GM19463 (cell line): ENCODE data around the gene RNF39.
A peak's percentile ranks its signal among the peaks of the same experiment; 100 is the strongest.
"Not testable (repeated sequence)": the region's sequence is repeated elsewhere in the genome, so short reads cannot be mapped to it uniquely, and the experiment has no call there.

Experiments used
- ATAC-seq: cut with Tn5 transposase; IDR thresholded peaks from one replicate; pipeline ENCODE4 v1.9.1; 2021; ENCODE audit warnings: mild to moderate bottlenecking, moderate library complexity; ENCODE audit not compliant: unreplicated experiment

Gene RNF39

DNA sequence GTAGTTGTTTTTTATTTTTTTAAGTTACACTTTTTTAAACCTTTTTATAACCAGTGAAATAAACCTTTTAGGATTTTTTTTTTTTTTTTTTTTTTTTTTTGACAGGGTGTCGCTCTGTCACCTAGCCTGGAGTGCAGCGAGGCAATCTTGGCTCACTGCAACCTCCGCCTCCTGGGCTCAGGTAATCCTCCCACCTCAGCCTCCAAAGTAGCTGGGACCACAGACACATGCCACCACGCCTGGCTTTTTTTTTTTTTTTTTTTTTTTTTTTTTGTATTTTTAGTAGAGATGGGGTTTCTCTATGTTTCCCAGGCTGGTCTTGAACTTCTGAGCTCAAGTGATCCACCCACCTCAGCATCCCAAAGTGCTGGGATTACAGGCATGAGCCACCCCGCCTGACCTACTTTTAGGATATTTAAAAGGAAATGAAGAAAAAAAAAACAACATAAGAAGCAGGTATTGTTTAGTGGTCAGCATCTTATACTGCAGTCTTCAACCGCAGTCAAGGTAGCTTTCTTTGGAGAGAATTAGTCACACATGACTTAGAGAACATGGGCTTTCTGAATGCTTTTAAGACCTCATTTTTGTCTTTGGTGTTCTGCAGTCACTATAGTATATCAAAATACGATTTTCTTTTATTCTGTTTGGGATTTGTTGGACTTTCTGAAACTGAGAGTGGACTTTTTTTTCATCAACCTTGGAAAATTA is 12.9 kb downstream of the RNF39 start:
- ATAC-seq: no peak

- ATAC-seq: no peak
Measured at GRCh38 chr6:30061858-30062458, 13.6 kb downstream of the RNF39 start.

GRCh38 chr6:30061092-30061857 is 14.3 kb downstream of the RNF39 start, which contains the start of gene POLR1H:
POLR1H (plus strand) TSS chr6:30061265; CDS start chr6:30061525, 260 bp downstream.
- peak; percentile 93 for ATAC-seq

DNA sequence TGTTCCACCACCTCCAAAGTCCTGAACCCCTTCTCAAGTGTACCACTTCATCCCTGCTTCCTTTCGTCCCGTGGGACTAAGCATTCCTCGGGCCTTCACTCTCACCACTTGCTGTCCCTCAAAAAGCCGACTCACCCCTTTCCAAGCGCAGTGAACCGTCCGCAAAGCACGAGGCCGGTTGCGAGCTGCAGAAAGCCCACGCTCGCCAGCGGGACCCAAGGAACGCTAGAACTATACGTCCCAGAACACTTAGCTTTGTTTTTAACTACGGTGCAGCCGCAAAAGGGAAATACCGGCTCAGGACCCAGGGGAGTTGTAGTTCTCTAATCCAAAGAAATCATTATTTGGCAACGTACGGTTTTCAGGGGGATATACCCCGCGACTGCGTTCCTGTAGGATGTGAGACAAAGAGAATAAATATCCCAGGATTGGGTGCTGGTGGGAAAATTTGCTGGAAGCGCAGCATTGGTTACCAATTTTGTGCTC is 14.9 kb downstream of the RNF39 start:
- ATAC-seq: peak; percentile 19

DNA sequence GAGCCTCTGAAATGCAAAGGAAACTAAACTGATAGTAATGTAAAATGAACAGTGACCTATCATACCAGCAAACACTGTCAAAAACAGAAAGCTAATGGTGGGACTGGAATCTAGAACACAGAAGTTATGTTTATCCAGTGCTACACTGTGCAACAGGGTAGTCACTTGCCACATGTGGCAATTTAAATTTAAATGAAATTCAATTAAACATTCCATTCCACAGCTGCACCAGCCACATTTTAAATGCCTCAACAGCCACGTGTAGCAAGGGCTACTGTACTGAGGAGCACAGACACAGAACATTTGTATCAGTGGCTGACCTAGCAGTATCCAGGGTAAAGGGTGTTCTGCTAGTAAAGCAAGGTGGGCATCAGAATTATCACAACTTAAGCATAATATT is 20.1 kb downstream of the RNF39 start:
- no peak for ATAC-seq

DNA sequence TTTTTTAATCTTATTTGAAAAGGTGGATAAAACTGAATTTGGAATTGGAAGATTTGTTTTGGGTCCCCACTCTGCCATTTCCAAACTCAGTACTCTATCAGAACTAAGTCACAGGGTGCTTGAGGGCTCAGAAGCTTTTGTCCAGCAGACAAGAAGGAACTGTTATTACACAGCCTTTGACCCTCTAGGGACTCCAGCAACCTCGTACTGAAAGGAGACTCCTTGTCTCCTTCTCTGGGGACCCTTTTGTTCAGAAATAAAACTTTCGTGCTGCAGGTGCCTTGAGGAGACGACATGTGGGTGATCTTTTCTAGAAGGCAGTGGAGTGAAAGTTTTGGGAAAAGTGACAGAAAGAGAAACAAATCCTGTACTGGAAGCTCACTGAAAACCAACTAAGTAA is 21.9 kb downstream of the RNF39 start:
- ATAC-seq: no peak

- no peak for ATAC-seq
Measured at GRCh38 chr6:30047220-30047619, 28.3 kb downstream of the RNF39 start.

DNA sequence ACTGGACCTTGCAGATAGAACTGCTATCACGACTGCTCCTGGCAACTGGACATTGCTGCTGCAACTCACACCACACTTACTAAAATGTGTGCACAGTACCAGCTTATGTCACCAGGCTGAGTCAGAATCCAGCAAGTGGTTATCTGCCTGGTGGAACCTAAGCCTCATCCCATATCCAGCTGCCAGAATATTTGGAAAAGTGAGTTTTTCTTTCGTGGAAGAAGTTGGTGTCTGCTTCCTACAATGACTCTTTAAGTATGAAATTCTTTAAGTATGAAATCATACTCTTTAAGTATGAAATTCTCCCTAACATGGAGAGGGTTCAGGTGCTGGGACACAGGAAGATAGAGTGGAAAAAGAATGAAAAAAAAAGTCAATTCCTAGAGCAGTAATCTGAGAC is 30.9 kb downstream of the RNF39 start:
- no peak for ATAC-seq

GRCh38 chr6:30043744-30044143 is 31.8 kb downstream of the RNF39 start:
- no peak for ATAC-seq

DNA sequence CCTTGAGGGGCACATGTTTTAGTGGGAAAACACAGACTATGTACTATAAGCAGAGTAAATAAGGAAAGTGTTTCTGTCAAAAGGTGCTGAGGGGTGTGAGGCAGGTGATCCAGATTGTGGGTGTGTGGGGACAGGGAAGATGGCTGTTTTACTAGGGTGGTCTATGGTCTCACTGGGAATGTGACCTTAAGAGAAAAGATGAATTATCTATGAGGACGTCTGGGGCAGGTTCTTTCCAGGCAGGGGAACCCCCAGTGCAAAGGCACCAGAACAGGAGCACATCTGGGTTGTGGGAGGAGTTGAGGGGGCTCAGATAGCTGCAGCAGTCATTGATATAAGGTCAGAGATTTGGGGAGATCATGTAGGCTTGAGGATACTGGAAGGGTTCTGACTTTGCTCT is 32.7 kb downstream of the RNF39 start:
- ATAC-seq: peak; percentile 60

- ATAC-seq: no peak
Measured at GRCh38 chr6:30042476-30042875, 33.1 kb downstream of the RNF39 start.

GRCh38 chr6:30041821-30042220 is 33.7 kb downstream of the RNF39 start:
- no peak for ATAC-seq

DNA sequence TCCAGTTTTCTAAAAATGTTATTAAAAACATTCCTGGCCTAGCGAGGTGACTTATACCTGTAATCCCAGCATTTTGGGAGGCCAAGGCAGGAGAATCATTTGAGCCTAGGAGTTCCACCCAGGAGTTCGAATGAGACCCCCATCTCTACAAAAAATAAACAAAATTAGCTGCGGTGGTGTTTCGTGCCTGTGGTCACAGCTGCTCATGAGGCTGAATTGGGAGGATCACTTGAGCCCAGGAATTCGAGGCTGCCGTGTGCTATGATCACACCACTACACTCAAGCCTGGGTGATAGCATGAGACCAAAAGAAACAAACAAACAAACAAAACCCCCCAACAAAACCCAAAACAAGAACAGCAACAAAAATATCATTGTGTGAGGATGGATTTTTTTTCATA is 34.3 kb downstream of the RNF39 start:
- ATAC-seq: no peak

GRCh38 chr6:30037182-30037788 is 38.3 kb downstream of the RNF39 start:
- ATAC-seq: no peak

DNA sequence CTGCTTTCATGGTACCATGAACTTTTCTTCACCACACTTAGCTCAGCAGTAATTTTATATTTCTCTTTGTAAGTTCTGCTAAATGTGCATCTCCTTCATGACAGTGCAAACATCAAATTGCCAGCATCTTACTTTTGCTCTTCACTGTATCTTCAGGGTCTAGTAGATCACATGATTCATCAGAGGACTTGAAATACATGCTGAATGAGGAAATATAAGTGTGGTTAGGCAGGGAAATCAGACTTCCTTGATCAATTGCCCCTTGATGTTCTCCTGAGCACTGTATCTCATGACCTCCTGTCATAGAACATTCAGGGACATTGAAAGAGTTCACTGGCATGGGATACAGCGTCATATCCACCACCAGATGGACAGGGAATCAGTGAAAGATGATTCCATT is 39.8 kb downstream of the RNF39 start:
- ATAC-seq: no peak

GRCh38 chr6:30033440-30033839 is 42.1 kb downstream of the RNF39 start:
- ATAC-seq: not testable (repeated sequence)

- no peak for ATAC-seq
Measured at GRCh38 chr6:30031381-30031780, 44.2 kb downstream of the RNF39 start.

DNA sequence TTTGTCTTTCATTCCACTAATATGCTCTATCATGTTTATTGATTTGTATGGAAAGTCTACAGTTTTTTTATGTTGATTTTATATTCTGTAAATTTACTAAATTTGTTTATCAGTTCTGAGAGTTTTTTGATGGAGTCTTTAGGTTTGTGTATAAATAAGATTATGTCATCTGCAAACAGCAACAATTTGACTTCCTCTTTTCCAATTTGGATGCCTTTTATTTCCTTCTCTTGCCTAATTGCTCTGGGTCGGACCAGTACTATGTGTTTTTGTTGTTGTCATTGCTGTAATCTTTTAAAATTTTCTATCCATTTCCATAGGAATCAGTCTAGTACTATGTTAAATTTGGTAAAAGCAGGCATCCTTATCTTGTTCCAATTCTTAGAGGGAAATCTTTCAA is 46.0 kb downstream of the RNF39 start:
- no peak for ATAC-seq

GRCh38 chr6:30025186-30025585 is 50.4 kb downstream of the RNF39 start:
- no peak for ATAC-seq

- not testable (repeated sequence) for ATAC-seq
Measured at GRCh38 chr6:30022712-30023111, 52.9 kb downstream of the RNF39 start.

DNA sequence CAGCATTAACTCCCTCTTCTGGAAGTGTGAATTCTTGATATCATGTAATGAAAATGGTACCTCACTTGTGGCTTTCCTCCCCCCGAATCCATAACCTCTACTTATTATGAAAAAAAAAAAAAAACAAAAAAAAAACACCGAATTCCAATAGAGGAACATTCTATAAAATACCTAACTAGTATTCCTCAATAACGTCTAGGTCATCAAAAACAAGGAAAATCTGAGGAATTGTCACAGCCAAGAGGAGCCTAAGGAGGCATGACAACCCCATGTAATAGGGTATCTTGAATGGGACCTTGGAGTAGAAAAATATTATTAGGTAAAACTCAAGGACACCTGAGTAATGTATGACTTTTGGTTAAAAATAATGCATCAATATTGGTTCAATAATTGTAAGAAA is 53.4 kb downstream of the RNF39 start:
- ATAC-seq: no peak
